HG03280 (cell line): ENCODE results near the gene TASP1.

ENCODE experiments used
- ATAC-seq: cut with Tn5 transposase; IDR thresholded peaks from one replicate; pipeline ENCODE4 v1.9.1; 2021; ENCODE audit warnings: mild to moderate bottlenecking, moderate library complexity; ENCODE audit not compliant: unreplicated experiment

Gene TASP1

DNA sequence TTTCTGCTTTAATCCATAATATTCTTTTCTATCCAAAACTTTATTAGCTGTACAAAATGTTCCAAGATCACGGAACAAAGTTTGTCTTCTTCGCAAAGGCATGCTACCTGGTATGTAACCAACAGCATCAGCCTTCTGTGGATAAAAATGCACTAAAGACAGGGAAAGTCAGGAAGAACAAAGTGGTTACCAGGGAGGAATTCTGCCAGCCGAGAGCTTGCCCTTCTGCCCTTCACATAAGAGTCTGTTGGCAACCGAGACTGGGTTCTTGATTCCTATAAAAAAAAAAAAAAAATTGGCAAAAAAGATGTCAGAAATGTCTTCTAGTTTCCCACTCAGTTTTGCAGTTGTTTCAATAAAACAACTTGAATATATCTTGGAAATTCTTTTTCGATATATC, 58.0 kb downstream of the TASP1 start:
- no peak for ATAC-seq

GRCh38 chr20:13574071-13574470, 64.7 kb downstream of the TASP1 start:
- no peak for ATAC-seq

DNA sequence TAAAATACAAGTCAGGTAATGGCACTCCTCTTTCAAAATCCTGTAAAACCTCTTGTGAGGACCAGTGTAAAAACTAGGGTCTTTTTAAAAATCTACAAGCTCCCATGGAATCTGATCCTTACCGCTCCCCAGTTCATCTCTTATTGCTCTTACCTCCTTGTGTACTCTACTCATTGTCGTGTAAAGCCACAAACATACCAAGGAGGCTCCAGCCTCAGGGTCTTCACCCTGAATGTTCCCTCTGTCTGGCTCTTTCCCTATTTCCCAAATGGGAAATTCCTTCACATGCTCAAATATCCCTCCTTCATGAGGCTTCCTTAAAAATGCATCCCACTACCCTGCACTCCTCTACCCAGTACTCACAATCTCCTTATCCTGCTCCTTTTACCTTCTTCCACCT, 67.1 kb downstream of the TASP1 start:
- ATAC-seq = no peak

- no peak for ATAC-seq
Observed at GRCh38 chr20:13567663-13568062, 71.1 kb downstream of the TASP1 start.

DNA sequence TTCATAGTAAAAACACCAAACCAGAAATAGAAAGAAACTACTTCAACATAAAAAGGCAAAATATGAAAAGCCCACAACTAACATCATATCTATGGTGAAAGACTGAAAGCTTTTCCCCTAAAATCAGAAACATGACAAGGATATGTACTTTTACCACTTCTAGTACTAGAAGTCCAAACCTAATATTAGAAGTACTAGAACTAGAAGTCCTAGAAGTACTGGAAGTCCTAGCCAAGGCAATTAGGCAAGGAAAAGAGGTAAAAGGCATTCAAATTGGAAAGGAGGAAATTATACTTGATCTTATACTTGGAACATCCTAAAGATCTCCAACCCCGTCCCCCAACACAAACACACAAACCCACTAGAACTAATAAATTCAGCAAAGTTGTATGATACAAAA, 74.9 kb downstream of the TASP1 start:
- ATAC-seq = no peak

DNA sequence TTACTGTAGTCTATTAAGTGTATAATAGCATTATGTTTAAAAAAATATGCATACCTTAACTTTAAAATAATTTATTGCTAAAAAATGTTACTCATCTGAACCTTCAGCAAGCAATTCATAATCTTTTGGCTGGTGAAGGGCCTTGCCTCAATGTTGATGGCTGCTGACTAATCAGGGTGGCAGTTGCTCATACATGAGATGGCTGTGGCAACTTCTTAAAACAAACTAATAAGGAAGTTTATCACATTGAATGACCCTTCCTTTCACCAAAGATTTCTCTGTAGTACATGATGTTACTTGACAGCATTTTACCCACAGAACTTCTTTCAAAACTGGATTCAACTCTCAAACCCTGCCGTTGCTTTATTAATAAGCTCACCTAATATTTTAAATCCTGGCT, 84.0 kb downstream of the TASP1 start:
- ATAC-seq = no peak

DNA sequence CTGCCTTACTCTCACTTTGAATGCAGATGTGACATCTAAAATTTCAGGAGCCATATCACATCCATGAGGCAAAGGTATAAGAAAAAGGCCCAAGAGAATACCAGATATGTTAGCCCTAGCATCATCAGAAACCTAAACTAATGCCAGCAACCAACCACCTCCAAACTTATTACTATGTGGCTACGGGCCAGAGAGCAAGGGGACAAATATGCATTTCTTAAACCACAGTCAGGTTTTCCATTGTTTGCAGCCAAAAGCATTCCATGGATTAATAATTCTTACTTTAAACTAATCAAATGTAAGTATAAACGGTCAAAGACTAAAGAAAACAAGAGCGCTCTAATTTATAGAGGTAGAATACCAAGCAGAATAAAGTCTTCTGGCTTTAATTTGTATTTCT, 84.7 kb downstream of the TASP1 start:
- no peak for ATAC-seq

GRCh38 chr20:13552061-13552460, 86.7 kb downstream of the TASP1 start:
- ATAC-seq = no peak

- ATAC-seq = no peak
Observed at GRCh38 chr20:13549451-13549850, 89.3 kb downstream of the TASP1 start.

- peak; percentile 76 for ATAC-seq
Observed at GRCh38 chr20:13546497-13547131, 92.1 kb downstream of the TASP1 start.

- no peak for ATAC-seq
Observed at GRCh38 chr20:13545790-13546189, 92.9 kb downstream of the TASP1 start.

DNA sequence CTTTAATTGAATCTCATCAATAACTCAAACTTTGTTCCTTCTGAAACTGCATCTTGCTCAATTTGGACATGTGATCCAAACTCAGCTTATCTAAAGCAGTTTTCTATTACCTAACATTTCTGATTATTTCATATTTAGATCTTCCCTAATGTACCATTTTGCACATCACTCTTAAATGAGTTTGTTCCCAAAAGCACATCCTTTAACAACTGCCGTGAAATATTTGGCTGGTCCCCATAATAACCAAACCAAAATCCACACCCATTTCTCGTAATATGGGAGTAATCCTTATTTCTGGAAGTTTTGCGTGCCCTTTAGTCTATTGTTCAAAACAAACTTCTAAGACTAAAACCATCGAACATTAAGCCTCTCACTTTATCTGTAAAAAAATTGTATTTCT, 94.9 kb downstream of the TASP1 start:
- no peak for ATAC-seq

DNA sequence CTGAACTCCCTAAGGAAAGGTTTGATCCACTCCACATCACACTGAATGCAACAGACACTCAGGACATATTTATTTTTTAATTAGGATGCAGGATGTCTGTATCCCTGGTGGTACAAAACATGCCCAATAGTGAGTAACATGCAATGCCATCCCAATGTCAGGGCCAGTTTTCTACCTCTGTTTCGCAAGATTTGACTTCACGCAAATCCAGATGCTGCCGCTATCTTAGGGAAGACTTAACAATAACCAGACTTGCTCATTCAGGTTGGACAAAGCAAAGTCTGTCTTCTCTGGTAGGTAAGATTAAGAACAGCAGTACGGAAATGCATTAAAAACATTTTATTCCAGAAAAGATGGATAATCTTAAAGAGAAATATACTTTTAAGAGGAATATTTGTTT, 103.1 kb downstream of the TASP1 start:
- no peak for ATAC-seq

GRCh38 chr20:13533946-13534345, 104.8 kb downstream of the TASP1 start:
- no peak for ATAC-seq

DNA sequence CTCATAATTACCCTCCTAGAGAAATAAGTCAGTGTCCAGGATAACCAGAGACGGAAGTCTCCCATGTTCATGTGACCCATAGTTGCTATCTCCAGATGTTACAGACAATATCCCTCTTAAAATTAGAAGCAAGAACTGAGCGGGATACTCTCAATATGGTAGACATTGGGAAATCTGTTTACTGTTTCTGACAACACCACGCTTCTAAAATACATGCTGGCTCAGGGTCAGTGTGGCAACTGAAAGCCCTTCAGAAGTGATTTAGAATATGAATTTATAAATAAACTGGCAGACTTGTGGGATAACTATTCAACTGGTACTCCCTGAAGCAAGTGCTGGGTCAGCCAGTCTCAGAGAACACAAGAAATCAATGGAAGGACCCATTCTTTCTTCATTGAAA, 108.6 kb downstream of the TASP1 start:
- no peak for ATAC-seq

DNA sequence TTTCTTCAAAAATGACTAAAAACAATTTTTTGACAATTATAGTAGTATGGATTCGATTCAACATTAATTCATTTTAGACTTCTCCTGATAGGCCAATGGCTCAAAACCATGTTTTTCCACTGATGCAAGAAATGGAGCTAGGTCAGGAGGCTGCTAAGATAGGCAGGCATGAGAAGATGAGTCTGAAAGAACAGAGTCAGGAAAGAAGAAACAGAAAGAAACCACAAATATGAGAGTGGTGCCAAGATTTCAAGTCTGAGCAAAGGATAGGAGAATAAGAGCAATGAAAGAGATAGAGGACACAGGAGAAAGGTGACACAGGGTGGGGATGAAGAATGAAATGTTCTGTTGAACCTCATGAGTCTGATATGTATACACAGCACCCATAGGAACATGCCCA, 112.2 kb downstream of the TASP1 start:
- no peak for ATAC-seq

DNA sequence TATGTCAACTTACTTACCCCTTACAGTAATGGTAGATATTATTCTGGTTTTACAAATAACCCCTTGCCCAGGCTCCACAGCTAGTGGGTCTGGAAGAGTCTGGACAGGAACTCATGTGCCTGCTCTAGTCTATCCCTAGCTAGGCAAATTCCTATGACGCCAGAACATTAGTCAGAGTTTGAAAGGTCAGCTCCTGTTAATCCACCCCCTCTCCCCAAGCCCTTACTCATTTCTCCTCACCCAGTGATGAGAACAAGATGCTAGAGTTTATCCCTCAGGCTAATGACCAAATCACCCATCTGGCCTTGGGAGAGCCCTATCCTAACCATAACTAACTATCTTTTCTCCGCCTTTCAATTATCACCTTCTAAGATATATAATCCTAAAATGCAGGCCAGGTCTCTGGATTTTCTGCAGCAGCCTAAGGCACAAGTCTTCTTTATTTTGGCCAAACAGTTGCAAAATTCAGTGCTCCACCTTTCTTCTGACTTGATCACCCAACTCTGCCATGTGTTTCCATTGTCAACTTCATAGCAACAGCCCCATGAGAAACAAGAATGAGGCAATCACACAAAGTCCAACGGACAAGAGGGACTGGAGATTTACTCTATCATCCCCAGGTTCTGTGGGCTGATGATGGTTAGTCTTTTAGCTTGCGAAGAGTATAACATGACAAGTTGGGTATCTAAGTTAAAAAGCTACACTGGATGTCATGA, 113.3 kb downstream of the TASP1 start:
- no peak for ATAC-seq

GRCh38 chr20:13524339-13524738, 114.4 kb downstream of the TASP1 start:
- ATAC-seq = no peak

GRCh38 chr20:13517831-13518230, 120.9 kb downstream of the TASP1 start:
- no peak for ATAC-seq

- ATAC-seq = no peak
Observed at GRCh38 chr20:13515796-13516558, 122.8 kb downstream of the TASP1 start.

DNA sequence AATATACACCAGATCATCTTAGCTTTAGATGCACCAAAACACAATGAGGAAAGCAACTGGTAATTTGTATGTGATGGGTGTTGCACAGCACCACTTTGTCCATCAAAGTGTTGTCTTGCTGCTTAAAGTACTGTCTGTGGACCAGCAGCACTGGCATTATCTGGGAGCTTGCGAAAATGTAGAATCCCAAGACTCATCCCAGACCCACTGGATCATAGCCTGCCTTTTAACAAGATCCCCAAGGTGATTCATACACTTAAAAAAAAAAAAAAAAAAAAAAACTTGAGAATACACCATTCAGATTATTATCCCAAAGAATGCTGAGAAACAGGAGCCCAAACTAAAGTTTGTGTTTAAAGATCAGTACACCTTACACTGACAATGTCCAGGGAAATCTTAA, 123.4 kb downstream of the TASP1 start:
- ATAC-seq = no peak

GRCh38 chr20:13510837-13511488, 127.8 kb downstream of the TASP1 start:
- no peak for ATAC-seq
